Neural crest cell (in vitro differentiated cells): ENCODE data around the gene CDK17. TPM values are rescaled to one million over a fixed set of nuclear protein-coding genes. Genes with fewer than 3 reads are reported as not detected.

Experiments used
- DNase-seq: peaks from one replicate; pipeline ENCODE4 v3.0.0; 2021; ENCODE audit warnings: low read depth, mixed read lengths, low spot score
- H3K27ac Mint-ChIP-seq: one replicate; pipeline ENCODE4 v1.8.0; 2021; ENCODE audit warnings: mild to moderate bottlenecking, mixed read lengths; ENCODE audit not compliant: unreplicated experiment
- H3K27me3 Mint-ChIP-seq: 2 replicates; pipeline ENCODE4 v1.8.0; 2021; ENCODE audit warnings: low read depth, mild to moderate bottlenecking, mixed read lengths
- H3K36me3 Mint-ChIP-seq: 2 replicates; pipeline ENCODE4 v1.8.0; 2021; ENCODE audit warnings: low read depth, mild to moderate bottlenecking, mixed read lengths
- H3K4me1 Mint-ChIP-seq: 2 replicates; pipeline ENCODE4 v1.8.0; 2021; ENCODE audit warnings: mixed read lengths
- H3K4me3 Mint-ChIP-seq: one replicate; pipeline ENCODE4 v1.8.0; 2021; ENCODE audit warnings: mild to moderate bottlenecking, mixed read lengths
- H3K9me3 Mint-ChIP-seq: 2 replicates; pipeline ENCODE4 v1.8.0; 2021; ENCODE audit warnings: mixed read lengths
- total RNA-seq: library from RNA; stranded (reverse); gene quantifications from 2 replicates; pipeline ENCODE4 v1.2.1, GENCODE V29; 2021
- TF ChIP-seq, protein P1 (sequence below): fragments of 200-600 bp; sonication (generic); conservative IDR thresholded peaks from 2 replicates; pipeline ENCODE4 v1.5.0; 2021; ENCODE audit warnings: antibody characterized with exemption, mild to moderate bottlenecking

CDK17 gene
- total RNA-seq, 1 donor from 2014 or later, result 33.4 TPM

DNA sequence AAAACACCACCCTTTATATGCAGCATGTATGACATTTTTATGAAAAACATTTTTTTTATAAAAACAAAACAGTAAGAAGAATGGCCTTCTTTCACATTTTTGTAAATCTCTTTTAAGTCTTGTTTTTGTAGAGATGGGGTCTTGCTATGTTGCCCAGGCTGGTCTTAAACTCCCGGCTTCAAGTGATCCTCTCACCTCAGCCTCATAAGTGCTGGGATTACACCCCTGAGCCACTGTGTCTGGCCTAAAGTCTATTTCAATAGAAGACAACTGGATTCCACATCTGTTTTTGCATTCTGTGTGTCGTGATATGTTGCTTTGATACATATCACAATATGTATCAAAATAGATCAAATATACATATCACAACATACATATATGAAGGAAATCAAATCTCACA is 107.1 kb downstream of the CDK17 start:
- H3K36me3 Mint-ChIP-seq, result peaks cover 22% of the 10 kb centered on the region
- DNase-seq, result no peak
- no peaks in the 10 kb centered on the region for H3K9me3 Mint-ChIP-seq
- H3K4me1 Mint-ChIP-seq, result no peaks in the 10 kb centered on the region
- H3K27me3 Mint-ChIP-seq, result no peaks in the 10 kb centered on the region
- TF ChIP-seq, protein P1, sequence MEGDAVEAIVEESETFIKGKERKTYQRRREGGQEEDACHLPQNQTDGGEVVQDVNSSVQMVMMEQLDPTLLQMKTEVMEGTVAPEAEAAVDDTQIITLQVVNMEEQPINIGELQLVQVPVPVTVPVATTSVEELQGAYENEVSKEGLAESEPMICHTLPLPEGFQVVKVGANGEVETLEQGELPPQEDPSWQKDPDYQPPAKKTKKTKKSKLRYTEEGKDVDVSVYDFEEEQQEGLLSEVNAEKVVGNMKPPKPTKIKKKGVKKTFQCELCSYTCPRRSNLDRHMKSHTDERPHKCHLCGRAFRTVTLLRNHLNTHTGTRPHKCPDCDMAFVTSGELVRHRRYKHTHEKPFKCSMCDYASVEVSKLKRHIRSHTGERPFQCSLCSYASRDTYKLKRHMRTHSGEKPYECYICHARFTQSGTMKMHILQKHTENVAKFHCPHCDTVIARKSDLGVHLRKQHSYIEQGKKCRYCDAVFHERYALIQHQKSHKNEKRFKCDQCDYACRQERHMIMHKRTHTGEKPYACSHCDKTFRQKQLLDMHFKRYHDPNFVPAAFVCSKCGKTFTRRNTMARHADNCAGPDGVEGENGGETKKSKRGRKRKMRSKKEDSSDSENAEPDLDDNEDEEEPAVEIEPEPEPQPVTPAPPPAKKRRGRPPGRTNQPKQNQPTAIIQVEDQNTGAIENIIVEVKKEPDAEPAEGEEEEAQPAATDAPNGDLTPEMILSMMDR, result no peak
- no peak overlapping the region for H3K4me3 Mint-ChIP-seq
- no peak overlapping the region for H3K27ac Mint-ChIP-seq

DNA sequence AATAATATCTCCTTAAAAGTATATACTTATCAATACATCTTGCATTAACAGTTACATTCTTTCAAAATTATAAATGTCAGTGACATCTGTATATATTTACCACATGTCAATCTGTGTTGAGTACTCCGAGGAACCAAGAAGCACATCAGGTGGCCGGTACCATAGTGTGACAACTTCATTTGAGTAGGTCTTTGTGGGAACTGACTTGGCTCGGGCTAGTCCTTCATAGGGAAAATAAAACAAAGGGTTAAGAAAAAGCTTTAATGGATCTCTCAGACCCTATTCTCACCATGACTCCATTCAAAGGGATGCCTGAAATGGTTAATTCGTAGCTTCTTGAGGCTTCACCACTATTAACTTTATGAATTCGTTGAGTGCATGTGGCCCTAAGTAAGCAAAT is 111.2 kb downstream of the CDK17 start:
- Mint-ChIP-seq H3K36me3 (peaks cover 27% of the 10 kb centered on the region), H3K4me1 (no peaks in the 10 kb centered on the region), H3K4me3 (no peak overlapping the region), H3K27me3 (no peaks in the 10 kb centered on the region), H3K9me3 (no peaks in the 10 kb centered on the region), H3K27ac (no peak overlapping the region)
- no peak for DNase-seq
- TF ChIP-seq, protein P1, result no peak

- no peak overlapping the region for H3K4me3 Mint-ChIP-seq
- DNase-seq, result no peak
- H3K9me3 Mint-ChIP-seq, result no peaks in the 10 kb centered on the region
- peaks cover 25% of the 10 kb centered on the region for H3K36me3 Mint-ChIP-seq
- no peaks in the 10 kb centered on the region for H3K27me3 Mint-ChIP-seq
- TF ChIP-seq, protein P1, result no peak
- no peak overlapping the region for H3K27ac Mint-ChIP-seq
- H3K4me1 Mint-ChIP-seq, result peaks cover 3% of the 10 kb centered on the region
Measured at GRCh38 chr12:96285158-96285557, 115.1 kb downstream of the CDK17 start.

DNA sequence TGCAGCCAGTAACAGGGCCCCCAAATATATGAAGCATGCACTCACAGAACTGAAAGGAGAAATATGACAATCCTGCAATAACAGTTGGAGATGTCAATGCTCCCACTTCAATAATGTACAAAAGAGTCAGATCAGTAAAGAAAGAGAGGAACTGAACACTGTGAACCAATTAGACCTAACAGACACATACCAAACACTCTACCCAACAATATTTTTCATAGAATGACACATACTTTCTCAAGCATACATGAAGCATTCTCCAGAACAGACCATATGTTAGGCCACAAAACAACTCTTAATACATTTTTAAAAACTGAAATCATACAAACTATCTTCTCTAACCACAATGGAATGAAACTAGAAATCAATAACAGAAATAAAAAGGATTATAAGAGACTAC is 125.9 kb downstream of the CDK17 start:
- H3K27ac Mint-ChIP-seq, result no peak overlapping the region
- H3K4me1 Mint-ChIP-seq, result no peaks in the 10 kb centered on the region
- no peak for DNase-seq
- H3K4me3 Mint-ChIP-seq, result no peak overlapping the region
- no peaks in the 10 kb centered on the region for H3K27me3 Mint-ChIP-seq
- peaks cover 2% of the 10 kb centered on the region for H3K9me3 Mint-ChIP-seq
- H3K36me3 Mint-ChIP-seq, result peaks cover 30% of the 10 kb centered on the region
- TF ChIP-seq, protein P1, result no peak

GRCh38 chr12:96271469-96272199 is 128.6 kb downstream of the CDK17 start:
- H3K36me3 Mint-ChIP-seq, result peaks cover 23% of the 10 kb centered on the region
- no peaks in the 10 kb centered on the region for H3K27me3 Mint-ChIP-seq
- no peak for DNase-seq
- peak overlapping the region; percentile 23 for H3K27ac Mint-ChIP-seq
- H3K4me1 Mint-ChIP-seq, result no peaks in the 10 kb centered on the region
- H3K9me3 Mint-ChIP-seq, result peaks cover 2% of the 10 kb centered on the region
- TF ChIP-seq, protein P1, result no peak
- no peak overlapping the region for H3K4me3 Mint-ChIP-seq
